AG10803 (cell line): Measurements from ENCODE around the gene CCL26.

Experiments used
- DNase-seq: peaks from one replicate; pipeline ENCODE4 v3.0.0; 2010; ENCODE audit warnings: low read depth
- H3K4me3 ChIP-seq: 2 replicates; pipeline ENCODE4 v1.5.1; 2011; ENCODE audit warnings: mild to moderate bottlenecking, low read length, control low read depth
- CTCF ChIP-seq: conservative IDR thresholded peaks from 2 replicates; pipeline ENCODE4 v1.5.1; 2011; ENCODE audit warnings: mild to moderate bottlenecking, low read length, control low read depth, inconsistent platforms

CCL26 gene

GRCh38 chr7:75740846-75741497 is 31.0 kb downstream of the CCL26 start:
- no peak for DNase-seq
- no peak overlapping the region for H3K4me3 ChIP-seq
- TF ChIP-seq CTCF = no peak

DNA sequence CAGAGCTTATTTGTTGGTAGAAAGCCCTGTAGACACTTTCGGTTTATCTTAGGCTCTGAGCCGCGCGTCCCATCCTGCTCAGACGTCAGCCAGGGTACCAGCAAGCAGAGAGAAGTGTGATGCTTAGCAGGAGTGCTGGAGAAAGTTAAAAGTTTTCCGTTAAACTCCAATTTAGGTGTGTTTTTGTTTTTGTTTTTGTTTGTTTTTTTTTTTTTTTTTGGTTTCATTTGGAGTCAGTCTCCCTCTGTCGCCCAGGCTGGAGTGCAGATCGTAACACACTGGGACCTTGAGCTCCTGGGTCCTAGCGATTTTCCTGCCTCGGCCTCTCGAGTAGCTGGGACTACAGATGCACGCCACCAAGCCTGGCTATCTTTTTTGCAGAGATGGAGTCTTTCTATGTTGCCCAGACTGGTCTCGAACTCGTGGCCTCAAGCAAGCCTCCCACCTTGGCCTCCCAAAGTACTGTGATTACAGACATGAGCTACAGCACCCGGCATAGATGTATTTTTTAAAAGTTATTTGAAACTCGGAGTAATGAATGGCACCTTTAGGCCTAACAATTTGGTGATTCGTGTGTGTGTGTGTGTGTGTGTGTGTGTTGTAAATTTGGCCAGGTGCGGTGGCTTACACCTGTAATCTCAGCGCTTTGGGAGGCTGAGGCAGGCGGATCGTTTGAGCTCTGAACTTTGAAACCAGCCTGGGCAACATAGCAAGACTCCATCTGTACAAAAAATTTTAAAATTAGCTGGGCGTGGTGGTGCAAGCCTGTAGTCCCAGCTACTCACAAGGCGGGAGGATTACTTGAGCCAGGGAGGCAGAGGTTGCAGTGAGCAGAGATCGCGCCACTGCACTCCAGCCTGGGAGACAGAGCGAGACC is 32.0 kb downstream of the CCL26 start:
- DNase-seq = no peak
- no peak for TF ChIP-seq CTCF
- H3K4me3 ChIP-seq = peak overlapping the region; percentile 76

GRCh38 chr7:75738975-75739795 is 32.8 kb downstream of the CCL26 start:
- peak; percentile 99 for DNase-seq
- no peak for TF ChIP-seq CTCF
- H3K4me3 ChIP-seq = peak overlapping the region; percentile 88

- DNase-seq = no peak
- no peak for TF ChIP-seq CTCF
- H3K4me3 ChIP-seq = peak within 1 kb of the TSS; percentile 88
These were observed 33.4 kb downstream of the CCL26 start, which contains the start of gene HIP1 for GRCh38 chr7:75738604-75738974. Gene HIP1, minus strand, starts transcription at chr7:75738941. Its CDS starts 21 bp downstream, at chr7:75738920.

DNA sequence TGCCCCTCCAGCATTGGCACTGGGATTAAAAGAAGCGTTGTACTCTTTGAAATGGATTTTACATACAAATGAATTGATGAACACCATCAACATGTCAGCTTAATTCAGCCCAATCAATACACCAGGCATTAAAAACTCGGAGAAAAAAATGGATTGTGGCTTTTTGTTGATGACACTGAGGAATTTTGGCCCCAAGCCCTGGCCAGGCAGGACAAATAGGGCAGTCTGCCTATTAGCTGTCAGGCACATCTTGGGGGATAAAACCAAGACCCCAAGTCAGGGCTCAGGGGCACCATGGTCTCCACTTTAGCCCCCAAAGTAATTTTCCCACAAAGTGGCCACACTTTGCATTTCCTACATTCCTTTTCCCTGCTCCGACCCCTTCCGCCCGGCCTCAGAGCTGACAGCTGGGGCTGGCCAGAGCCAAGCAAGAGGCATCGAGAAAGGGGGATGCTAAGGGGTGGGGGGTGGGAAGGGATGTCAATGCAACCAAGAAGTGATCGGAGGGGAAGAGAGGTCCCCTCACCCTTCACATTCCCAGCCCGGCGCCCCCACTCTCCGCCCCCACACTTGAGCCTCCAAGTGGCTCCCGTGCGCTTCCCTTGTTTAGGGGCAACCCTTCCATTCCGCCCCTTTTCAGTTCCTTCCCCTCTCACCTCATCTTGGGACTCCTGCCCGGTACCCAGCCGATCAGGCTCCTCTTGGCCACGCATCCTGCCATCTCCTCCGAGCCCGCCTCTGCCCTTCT is 34.0 kb downstream of the CCL26 start:
- peak overlapping the region; percentile 88 for H3K4me3 ChIP-seq
- no peak for TF ChIP-seq CTCF
- DNase-seq = no peak

- no peak for TF ChIP-seq CTCF
- DNase-seq = no peak
- H3K4me3 ChIP-seq = no peak overlapping the region
These were observed 36.2 kb downstream of the CCL26 start for GRCh38 chr7:75735581-75736350.
